ENCODE results near the gene RAPGEF1.

- no peak for TF ChIP-seq GATA2 (IDR thresholded peaks at IDR 0.05; ENCODE audit: insufficient read depth, insufficient read length, low read depth, low read length)
- TF ChIP-seq POLR2A (IDR thresholded peaks at IDR 0.05; ENCODE audit: low read depth, low read length) = no peak
- TF ChIP-seq CTCF (IDR thresholded peaks at IDR 0.05; ENCODE audit: extremely low read depth in 1 of 2, insufficient read depth in 1 of 2, low read depth in 1 of 2, low read length in 2 of 2) = no peak
- TF ChIP-seq EZH2 (IDR thresholded peaks at IDR 0.05; ENCODE audit: borderline replicate concordance, low read depth, low read length, severe bottlenecking) = no peak
These were observed 48.0 kb upstream of the RAPGEF1 start for GRCh38 chr9:131787838-131788237.
